ENCODE results near the gene UNC5C.

Gene UNC5C

DNA sequence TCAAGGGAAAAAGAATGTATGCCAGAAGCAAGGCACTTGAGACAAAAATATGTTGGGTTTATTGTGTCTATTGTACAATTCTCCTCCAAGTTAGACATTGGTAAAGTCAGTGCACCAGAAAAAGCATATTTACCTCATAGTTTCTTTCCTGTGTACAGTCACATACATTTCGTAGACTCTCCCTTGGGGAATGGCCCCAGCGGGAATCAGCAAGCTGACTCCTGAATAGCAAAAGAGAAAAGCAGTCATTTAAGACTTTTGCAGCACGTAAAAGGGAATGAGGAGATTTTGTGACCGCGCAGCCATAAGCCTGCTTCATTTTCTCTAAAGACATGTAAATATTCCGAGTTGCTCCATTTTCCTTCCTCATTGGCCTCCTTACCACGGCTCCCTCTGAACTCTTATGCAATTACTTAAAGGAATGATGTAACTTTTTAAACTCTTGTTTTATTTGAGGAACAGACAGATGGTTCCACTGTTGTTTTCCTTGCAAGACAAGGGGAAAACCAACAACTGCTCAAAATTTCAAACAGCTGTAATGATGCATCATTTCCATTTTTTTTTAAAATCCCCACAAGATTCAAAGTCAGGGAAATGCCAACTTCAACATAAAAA, 332.7 kb downstream of the UNC5C start:
- Mint-ChIP-seq H3K9me3 (peaks cover 3% of the 10 kb centered on the region), H3K4me3 (peak overlapping the region; percentile 53), H3K36me3 (ENCODE audit: low read depth) (no peaks in the 10 kb centered on the region), H3K27ac (peak overlapping the region; percentile 73), H3K4me1 (peaks cover 97% of the 10 kb centered on the region), H3K27me3 (ENCODE audit: low read depth, poor library complexity) (peaks cover 4% of the 10 kb centered on the region)
- DNase-seq = no peak
- TF ChIP-seq, protein P1, sequence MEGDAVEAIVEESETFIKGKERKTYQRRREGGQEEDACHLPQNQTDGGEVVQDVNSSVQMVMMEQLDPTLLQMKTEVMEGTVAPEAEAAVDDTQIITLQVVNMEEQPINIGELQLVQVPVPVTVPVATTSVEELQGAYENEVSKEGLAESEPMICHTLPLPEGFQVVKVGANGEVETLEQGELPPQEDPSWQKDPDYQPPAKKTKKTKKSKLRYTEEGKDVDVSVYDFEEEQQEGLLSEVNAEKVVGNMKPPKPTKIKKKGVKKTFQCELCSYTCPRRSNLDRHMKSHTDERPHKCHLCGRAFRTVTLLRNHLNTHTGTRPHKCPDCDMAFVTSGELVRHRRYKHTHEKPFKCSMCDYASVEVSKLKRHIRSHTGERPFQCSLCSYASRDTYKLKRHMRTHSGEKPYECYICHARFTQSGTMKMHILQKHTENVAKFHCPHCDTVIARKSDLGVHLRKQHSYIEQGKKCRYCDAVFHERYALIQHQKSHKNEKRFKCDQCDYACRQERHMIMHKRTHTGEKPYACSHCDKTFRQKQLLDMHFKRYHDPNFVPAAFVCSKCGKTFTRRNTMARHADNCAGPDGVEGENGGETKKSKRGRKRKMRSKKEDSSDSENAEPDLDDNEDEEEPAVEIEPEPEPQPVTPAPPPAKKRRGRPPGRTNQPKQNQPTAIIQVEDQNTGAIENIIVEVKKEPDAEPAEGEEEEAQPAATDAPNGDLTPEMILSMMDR (IDR thresholded peaks at IDR 0.05) = no peak

DNA sequence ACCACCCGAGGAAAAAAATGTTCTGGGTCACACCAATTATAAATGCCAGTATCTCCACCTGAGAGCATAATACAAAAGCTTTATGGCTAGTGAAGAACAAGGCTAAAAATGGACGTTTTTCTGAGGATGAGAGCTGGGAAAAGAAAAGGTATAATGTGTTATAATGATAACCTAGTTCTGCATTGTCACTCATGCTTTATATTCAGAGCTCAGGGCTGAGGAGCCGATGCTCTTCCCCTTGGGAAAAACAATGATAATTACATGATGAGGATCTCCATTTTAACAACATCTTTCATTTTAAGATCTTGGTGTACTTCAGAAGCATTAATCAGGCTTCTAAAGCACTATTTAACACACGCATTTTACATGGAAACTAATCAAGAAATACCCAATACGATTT, 333.7 kb downstream of the UNC5C start:
- DNase-seq = no peak
- Mint-ChIP-seq H3K9me3 (peaks cover 3% of the 10 kb centered on the region), H3K27me3 (ENCODE audit: low read depth, poor library complexity) (peaks cover 4% of the 10 kb centered on the region), H3K36me3 (ENCODE audit: low read depth) (no peaks in the 10 kb centered on the region), H3K4me1 (peaks cover 95% of the 10 kb centered on the region), H3K4me3 (no peak overlapping the region), H3K27ac (no peak overlapping the region)
- TF ChIP-seq, protein P1 (IDR thresholded peaks at IDR 0.05) = no peak

GRCh38 chr4:95214408-95214807, 334.4 kb downstream of the UNC5C start:
- no peak for DNase-seq
- Mint-ChIP-seq H3K4me3 (no peak overlapping the region), H3K4me1 (peaks cover 96% of the 10 kb centered on the region), H3K27me3 (ENCODE audit: low read depth, poor library complexity) (peaks cover 4% of the 10 kb centered on the region), H3K27ac (no peak overlapping the region), H3K36me3 (ENCODE audit: low read depth) (no peaks in the 10 kb centered on the region), H3K9me3 (no peaks in the 10 kb centered on the region)
- TF ChIP-seq, protein P1 (IDR thresholded peaks at IDR 0.05) = no peak

- H3K27ac Mint-ChIP-seq = no peak overlapping the region
- H3K27me3 Mint-ChIP-seq (ENCODE audit: low read depth, poor library complexity) = peaks cover 4% of the 10 kb centered on the region
- no peaks in the 10 kb centered on the region for H3K36me3 Mint-ChIP-seq (ENCODE audit: low read depth)
- no peak for DNase-seq
- H3K4me3 Mint-ChIP-seq = no peak overlapping the region
- peaks cover 89% of the 10 kb centered on the region for H3K4me1 Mint-ChIP-seq
- TF ChIP-seq, protein P1 (IDR thresholded peaks at IDR 0.05) = no peak
- H3K9me3 Mint-ChIP-seq = no peaks in the 10 kb centered on the region
Measured at GRCh38 chr4:95213366-95213765, 335.4 kb downstream of the UNC5C start.

DNA sequence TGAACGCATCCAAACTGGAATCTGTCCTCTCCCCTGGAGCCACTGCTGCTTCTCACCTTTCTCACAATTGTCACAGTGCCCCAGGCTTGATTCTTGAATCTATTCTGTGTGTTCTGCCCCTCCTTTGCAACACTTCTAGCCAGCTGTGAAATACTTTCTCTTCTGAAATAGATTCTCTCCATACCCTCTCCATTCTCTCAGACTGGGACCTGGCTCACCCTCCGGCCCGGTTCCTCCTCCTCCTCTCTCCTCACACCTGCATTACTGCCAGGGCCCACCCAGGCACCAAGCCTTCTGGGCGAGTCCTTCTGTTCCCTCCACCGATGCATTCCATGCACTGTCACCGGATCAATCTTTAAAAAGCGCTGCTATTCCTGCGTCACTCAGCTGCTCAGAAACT, 336.1 kb downstream of the UNC5C start:
- Mint-ChIP-seq H3K4me3 (no peak overlapping the region), H3K27me3 (ENCODE audit: low read depth, poor library complexity) (peaks cover 4% of the 10 kb centered on the region), H3K27ac (no peak overlapping the region), H3K4me1 (peaks cover 82% of the 10 kb centered on the region), H3K9me3 (no peaks in the 10 kb centered on the region), H3K36me3 (ENCODE audit: low read depth) (no peaks in the 10 kb centered on the region)
- TF ChIP-seq, protein P1 (IDR thresholded peaks at IDR 0.05) = no peak
- no peak for DNase-seq

DNA sequence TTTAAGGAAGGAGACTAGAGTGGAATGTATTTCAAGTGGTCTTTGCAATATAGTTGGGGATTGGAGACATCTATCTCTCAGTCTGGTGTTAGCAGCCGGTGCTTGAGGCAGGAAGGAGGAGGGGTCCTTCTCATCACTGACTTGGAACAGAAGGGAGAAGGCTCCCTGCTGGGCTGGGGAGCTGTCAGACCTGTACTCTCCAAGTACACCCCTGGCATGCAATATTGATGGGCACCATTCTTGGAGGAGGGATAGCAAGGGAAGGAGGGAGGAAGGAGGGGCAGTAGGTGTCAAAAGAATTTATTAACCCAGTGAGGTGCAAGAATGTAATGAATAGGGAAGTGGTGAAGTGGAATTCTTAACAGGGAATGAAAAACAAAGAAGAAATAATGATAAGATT, 338.8 kb downstream of the UNC5C start:
- Mint-ChIP-seq H3K9me3 (no peaks in the 10 kb centered on the region), H3K36me3 (ENCODE audit: low read depth) (no peaks in the 10 kb centered on the region), H3K27ac (peak overlapping the region; percentile 38), H3K4me1 (peaks cover 65% of the 10 kb centered on the region), H3K4me3 (no peak overlapping the region), H3K27me3 (ENCODE audit: low read depth, poor library complexity) (peaks cover 4% of the 10 kb centered on the region)
- TF ChIP-seq, protein P1 (IDR thresholded peaks at IDR 0.05) = no peak
- peak; percentile 27 for DNase-seq

All from nephron progenitor cell (in vitro differentiated cells).